Stimulated activated CD4-positive, alpha-beta T cell treated with anti-CD3 and anti-CD28 coated beads, Interleukin-4, amount 100 ng/mL, for 24 hours (primary cell): ENCODE measurements around the gene FNBP1.
"Not testable (repeated sequence)": the region's sequence is repeated elsewhere in the genome, so short reads cannot be mapped to it uniquely, and the experiment has no call there.

ENCODE experiments used
- DNase-seq: peaks from one replicate; pipeline ENCODE4 v3.0.0-alpha.2; 2020

FNBP1 gene

DNA sequence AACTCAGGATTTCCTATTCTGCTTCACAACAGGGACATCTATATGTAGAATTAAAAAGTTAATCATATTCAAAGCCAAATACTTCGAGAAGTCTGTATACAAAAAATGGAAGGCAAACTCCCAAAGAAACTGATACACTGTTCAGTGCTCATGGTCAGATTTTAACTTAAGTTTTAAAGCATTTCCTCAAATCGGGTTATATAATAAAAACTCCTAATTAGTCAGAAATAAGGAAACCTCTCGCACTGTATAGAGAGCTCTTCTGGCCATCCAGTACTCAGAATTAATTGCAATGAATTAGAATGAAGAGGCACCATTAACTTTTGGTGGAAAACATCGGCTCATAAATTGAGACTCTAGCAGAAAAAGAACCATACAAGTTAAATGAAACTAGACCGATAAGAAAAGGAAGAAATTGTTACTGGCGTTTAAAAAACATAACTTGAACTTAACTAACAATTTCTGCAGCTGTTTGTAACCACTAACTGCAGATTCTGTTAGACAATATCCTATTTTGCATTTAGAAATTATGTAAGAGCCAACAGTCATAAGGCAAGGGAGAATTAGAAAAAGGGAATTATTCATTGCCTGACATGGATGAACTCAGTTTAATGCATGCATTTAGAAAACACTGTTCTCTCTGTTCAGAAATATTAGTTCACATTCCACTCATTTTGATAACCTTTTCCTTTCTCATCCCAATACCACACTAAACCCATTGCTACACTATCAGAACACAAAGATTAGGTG lies 96.6 kb downstream of the FNBP1 start:
- no peak for DNase-seq

- no peak for DNase-seq
Observed at GRCh38 chr9:129945314-129945713, 97.7 kb downstream of the FNBP1 start.

GRCh38 chr9:129944506-129945116 lies 98.4 kb downstream of the FNBP1 start:
- DNase-seq = peak; percentile 56

GRCh38 chr9:129939431-129939830 lies 103.6 kb downstream of the FNBP1 start:
- no peak for DNase-seq

DNA sequence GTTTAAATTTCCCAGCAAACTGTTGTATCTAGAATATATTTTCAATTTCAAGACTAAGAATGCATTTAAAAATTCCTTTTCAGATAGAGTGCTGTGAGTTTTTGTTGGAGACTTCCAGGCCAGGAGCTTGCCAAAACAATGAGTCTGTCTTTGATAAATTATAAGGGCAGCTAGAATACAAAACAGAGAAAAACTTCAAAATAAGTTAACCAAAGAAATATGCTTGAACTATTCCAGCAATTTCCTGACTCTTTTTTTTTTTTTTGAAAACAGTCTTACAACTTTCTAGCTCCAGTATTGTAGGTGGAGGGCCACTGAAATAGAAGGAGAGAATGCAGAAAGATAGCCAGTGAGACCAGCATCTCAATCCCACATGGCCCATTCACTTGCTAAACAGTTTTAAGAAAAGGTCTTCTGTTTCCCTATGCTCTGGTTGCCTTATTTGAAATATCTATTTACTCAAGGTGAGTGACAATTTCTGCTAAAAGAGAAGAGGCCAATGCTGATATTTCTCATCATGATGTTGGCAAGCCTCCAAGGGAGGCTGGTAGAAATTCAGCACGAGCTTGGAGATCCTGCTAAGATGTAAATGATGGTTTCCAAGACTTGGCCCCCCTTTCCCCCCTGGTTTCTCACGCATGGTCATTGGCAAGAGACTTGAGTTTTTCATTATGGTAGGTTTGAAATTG lies 104.6 kb downstream of the FNBP1 start:
- no peak for DNase-seq

GRCh38 chr9:129937879-129938278 lies 105.1 kb downstream of the FNBP1 start:
- DNase-seq = not testable (repeated sequence)

GRCh38 chr9:129936222-129936621 lies 106.8 kb downstream of the FNBP1 start:
- no peak for DNase-seq

DNA sequence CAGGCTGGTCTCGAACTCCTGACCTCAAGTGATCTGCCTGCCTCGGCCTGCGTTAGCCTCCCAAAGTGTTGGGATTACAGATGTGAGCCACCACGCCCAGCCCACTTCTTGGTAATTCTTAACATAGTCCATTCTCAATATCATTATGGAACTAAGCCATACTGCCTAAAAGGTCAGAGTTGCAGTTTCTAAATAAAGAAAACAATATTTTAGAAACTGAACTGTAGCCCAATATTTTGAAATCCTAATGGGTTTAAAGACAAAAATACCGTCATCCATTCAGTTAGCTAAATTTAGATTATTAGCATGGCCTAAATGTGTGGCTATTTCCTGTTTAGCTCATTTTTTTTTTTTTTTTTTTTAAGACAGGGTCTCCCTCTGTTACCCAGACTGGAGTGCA lies 108.2 kb downstream of the FNBP1 start:
- no peak for DNase-seq

DNA sequence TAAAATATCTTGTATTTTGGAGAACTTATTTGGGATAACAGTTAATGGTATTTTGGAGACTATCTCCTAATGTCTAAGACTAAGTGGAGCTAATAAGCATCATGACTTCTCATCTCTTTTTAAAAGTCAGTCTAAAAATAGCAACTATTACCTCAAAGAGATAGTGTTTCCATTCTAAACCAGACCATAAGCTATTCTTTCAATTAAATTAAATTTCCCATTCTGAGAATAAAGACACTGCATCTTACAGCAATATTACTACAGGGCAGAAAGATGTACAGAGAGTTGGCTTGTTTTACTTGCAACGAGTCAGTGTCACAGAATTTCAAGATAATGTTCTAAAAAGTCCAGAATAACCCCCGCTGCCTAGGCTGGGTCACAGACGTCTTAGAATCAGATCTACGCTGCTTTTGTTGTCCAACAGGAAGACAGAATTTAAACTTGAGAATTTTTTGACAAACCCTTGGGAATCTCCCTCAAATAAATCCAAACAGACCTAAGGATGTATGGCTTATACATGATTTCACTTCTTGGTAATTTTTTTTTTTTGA lies 108.9 kb downstream of the FNBP1 start:
- DNase-seq = no peak

DNA sequence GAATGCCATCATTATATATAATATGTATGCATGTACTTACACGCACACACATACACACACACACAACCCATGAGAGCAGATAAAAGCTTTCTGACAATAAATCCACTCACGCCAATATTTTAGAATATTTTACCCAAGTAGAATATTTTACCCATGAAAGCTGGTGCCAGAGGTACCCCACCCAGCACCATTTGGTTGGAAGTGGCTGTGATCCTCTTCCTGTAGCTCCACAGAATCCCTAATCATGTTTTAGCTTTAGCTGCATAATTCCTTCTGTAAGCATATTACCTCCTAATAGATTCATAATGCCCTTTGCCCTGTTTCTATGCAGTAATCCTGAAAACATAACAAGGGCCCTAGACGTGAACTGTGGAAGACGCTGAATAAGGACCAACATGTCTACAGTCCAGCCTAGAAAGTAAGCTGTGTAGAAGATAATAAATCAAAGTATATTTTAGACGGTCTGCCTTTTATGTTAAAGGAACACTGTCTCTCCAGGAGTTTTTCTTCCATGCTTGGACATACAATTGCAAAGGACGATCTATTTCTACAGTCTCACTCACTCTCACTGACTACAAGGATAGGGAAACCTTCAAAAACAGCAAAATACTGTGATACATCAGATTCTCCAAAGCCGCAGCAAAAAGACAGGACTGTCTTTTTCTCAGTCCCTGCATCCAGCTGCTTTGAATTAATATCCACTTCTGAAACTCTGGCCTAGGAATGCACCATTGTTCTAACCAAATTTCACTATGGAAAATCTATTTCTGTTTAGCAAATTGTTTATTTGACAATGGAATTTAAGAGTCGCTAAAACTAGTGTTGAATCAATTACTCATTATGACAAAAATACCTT lies 109.6 kb downstream of the FNBP1 start:
- no peak for DNase-seq

GRCh38 chr9:129932303-129933151 lies 110.5 kb downstream of the FNBP1 start:
- no peak for DNase-seq

- DNase-seq = no peak
Observed at GRCh38 chr9:129930743-129931142, 112.2 kb downstream of the FNBP1 start.

DNA sequence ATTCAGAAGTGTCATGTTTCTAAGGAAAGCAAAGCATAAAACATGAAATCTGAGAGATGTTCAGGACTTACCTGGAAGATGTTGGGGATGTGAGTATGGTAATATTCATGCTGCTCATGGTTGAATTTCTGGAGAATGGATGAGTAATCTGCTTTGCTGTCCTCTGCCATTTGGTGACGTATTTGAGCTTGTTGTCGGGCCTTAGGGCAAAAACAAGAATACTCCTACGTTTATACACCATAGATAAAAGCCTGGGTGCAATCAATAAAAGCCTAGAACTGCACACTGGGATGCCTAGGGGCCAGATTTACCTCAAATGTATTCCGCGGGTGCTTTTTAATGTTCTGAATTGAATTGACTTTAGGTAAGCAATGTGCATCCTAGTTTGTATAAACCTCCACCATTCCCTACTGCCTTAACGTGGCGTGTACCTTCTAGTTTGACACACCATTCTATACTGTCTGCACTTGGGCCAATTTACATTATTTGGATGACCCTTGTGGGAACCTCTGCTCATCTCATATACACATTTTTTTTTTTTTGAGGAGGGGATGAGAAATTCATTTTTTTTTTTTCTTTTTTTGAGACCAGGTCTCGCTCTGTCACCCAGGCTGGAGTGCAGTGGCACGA lies 113.4 kb downstream of the FNBP1 start:
- no peak for DNase-seq

- DNase-seq = no peak
Observed at GRCh38 chr9:129923589-129923988, 119.4 kb downstream of the FNBP1 start.

GRCh38 chr9:129921905-129922304 lies 121.1 kb downstream of the FNBP1 start:
- no peak for DNase-seq

DNA sequence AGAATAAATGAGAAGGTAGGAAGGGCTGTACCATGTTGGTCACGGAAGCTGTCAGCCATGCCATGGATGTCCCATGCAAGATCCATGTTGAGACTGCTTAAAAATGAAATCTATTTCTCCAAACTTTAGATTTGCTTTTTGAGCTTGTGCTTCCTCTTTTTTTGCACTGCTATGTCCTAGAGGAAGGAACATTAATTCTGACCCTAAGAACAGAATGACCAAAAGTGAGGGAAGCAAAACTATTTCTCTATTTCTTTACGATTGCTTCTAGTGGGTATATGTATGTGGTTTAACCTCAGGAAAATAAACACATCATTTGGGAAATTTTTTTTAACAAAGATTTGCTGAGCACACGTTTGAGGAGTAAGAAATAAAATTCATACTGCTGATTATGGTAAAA lies 123.1 kb downstream of the FNBP1 start:
- no peak for DNase-seq

DNA sequence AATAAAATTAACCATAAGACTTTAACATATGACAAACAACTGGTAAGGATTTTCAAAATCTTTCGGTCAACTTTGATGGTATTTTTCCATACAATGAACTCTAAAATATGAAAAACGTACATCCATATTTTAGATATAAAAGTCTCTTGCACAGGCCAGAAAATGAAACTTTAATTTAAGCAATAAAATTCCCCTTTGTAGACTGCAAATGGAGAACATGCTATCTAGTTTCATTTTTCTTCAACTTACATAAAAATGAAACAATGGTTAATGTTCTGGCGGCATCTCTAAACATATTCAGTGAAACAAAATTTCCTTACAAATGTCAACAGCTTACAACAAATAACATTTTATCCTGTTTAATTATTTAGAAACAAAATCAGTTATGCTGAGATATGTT lies 123.7 kb downstream of the FNBP1 start:
- no peak for DNase-seq

GRCh38 chr9:129918296-129918950 lies 124.6 kb downstream of the FNBP1 start:
- DNase-seq = no peak

GRCh38 chr9:129916707-129917106 lies 126.3 kb downstream of the FNBP1 start:
- no peak for DNase-seq

GRCh38 chr9:129914051-129914450 lies 128.9 kb downstream of the FNBP1 start:
- no peak for DNase-seq
